Activated CD4-positive, alpha-beta T cell treated with anti-CD3 and anti-CD28 coated beads, Interleukin-2, amount 50 U/mL, for 48 hours (primary cell): ENCODE results near the gene USF1.
A peak's percentile ranks its signal among the peaks of the same experiment; 100 is the strongest.
"Not testable (repeated sequence)": the region's sequence is repeated elsewhere in the genome, so short reads cannot be mapped to it uniquely, and the experiment has no call there.

Source experiments
- DNase-seq, 2 experiments: peaks; one replicate each; pipeline ENCODE4 v3.0.0-alpha.2; 2020

Gene USF1

DNA sequence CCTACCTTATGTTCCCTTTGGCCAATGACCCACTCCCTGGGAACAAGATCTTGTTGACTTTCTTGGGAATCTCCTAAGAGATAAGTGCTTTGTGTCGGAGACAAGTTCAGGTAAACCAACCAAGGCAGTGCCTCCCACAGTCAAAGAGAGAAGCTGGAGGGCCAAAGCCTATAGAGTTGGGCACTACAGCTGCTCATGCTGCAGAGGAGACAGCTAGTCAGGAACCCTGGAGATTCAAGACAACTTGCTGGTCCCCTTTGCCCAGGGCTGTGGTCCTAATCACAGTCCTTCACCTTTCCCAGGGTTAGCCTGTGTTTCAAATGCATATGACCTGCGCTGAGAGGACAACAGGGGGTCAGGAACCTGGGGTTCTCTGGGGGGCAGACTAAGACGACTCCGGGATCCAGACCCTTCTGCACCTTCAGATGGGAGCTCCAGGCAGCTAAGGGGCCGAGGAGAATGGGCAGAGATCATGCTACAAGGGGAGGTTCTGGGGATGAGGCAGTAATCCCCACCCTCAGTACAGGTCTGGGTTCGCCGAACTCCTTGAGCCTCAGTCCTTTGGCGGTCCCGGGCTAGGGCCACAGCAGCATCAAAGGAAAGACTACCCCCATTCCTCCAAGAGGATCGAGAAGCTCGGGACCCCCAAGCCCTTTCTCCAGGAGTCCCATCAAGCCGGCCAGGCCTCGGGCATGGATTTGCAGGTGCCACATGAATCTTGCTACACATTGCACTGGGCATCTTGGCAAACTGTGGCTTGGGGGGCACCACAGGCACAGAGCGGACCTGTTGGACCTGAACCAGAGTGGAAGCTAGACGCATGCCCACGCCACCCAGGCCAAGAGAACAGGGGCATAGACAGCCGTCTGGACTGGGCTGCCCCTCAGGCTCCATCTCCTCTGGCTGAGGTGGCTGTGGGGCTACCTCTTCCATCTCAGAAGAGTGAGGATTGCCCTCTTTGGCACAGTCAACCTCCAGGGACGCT, 2.0 kb upstream of the USF1 start:
- no peak for DNase-seq

DNA sequence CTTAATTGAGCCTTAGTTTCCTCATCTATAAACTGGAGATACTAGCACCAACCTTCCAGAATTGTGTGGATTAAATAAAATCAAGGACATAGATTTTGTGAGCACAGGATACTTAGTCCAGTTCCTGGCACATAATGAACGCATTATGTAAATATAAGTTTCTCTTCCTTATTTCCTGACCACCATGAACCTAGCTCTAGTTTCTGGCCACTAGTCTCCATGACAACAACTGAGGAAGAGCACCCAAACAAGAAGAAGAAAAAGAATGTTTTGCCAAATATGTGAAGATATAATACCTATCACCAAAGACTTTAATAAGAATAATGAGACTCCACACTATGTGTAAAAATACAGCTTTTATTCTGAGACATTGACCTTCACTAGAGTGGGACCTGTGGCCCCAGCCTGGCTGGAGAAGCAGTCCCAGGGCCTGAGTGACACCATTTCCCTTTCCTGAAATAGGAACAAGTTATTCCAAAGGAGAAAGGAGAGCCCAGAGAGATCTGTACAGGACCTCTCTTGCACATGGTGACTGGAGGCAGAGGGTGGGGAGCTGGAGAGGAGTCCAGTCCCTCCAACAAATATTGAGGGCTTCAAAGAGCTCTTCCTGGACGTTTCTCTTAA, 940 bp upstream of the USF1 start:
- no peak for DNase-seq

DNA sequence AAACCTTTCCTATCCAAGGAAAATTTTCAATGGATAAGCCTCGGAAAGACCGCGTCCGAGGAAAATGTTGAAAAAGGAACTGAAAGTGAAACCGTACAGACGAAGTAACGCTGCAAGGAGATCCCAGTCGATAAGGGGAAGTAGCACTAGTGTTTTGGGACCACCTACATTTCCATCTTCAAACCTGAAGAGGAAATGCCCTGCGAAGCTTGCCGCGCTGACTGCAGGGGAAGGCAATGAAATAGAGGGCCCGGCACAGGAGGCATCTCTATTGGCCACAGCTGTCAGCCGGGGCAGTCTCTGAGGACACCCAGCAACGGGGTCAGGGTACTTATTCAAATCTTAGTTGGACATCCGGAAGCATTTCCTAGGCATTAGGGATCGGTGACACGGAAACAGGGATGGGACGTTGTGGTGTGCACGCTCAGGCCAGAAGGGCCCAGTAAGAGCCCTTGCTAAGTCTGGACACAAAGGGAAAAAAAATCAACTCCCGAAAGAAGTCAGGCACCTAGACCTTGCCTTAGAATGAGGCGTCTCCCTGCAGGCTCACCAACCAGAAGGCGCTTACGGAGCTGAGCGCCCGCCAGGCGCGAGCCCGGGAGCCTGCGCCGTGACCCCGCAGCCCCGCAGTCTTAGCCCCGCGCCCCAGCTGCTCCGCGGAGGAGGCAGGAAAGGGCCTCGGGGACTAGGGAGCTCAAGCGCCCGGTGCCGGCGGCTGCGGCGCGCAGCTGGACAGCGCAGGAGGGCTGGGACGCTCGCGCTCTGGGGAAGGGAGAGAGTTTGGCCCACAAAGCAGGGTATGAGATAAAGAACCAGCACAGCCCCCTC, 655 bp downstream of the USF1 start:
- peak; percentile 58 to 67 for DNase-seq

DNA sequence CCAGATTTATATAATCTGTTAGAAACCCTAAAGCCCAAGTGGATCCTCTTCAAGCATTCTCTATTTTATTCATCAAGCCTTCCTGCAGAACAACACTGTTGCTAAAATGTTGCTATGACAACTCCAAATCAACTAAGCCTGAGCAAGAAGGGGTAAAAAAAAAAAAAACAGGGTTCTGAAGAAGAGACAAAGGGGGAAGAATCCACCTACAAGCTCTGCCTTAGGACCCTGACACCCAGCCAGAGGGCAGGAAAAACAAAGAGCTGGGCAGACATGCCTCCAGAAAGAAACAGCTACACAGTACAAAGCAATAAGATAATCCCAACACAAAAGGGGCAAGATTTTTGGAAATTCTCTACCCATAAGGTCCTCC, 1.3 kb downstream of the USF1 start:
- DNase-seq = no peak

DNA sequence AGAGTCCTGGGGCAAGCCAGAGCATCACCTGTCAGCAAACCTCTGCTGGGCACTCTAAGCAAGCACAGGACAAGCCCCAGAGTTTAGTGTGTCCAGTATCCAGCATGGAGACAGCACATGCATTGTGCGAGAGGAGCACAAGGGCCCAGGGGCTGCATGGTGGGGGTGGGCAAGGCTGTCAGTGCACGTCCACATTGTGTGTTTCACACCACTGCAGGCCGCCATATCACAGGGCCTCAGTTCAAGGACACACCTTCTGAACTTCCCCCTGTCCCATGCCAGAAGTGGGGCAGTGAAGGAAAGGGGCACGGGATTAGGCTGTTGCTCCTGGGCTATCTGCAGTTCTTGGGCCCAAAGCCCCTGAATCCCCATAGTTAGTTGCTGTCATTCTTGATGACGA, 6.2 kb downstream of the USF1 start:
- DNase-seq = no peak

DNA sequence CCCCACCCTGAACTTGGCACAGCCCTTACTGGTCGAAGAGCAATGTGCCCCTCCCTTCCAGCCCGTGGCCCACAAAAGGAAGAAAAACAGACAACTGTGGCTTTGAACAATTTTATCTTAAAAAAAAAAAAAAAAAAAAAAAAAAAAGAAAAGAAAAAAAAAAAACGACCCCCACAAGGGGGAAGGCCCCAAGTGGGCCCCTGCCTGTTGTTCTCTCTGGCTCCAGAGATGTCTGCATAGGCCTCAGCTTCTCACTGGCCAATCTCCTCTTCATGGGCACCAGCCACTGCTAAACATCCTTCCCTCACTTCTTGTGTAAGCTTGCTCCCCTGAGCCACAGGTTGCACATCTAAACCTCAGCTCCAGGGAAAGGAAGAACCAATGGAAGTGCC, 6.6 kb downstream of the USF1 start:
- no peak for DNase-seq

DNA sequence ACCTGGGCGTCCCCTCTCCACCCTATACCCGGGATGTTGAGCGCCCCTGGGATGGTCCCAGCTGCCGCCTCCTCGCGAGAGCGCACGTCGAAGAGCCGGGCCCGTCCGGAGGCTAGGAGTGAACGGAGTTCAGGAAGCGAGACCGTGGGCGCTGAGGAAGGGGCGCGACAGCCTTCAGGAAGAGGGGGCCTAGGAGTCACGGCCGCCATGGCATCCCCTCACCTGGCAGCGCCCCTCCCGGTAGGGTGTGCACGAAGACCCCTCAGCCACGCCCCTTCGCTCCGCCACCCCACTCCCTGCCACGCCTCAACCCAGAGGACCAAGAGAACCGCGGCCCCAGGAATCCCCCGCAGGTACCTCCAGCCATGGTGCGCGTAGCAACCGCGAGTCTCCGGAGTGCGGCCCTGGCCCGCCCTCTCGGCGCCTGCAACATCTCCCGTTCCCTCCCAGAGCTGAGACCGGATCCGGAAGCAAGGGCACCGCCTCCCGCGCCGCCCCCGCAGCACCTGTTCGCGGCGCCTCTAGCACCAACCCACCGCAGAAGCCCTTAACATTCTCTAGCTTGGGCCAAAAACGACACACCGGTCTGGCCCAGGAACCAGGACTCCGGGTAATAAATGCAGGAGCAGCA, 7.1 kb downstream of the USF1 start, which contains the start of gene TSTD1:
TSTD1 (minus strand) TSS at position 442 of the 631 bp plus-strand sequence; CDS start at position 367, 75 bp downstream.
- DNase-seq = peak; percentile 87 to 89

DNA sequence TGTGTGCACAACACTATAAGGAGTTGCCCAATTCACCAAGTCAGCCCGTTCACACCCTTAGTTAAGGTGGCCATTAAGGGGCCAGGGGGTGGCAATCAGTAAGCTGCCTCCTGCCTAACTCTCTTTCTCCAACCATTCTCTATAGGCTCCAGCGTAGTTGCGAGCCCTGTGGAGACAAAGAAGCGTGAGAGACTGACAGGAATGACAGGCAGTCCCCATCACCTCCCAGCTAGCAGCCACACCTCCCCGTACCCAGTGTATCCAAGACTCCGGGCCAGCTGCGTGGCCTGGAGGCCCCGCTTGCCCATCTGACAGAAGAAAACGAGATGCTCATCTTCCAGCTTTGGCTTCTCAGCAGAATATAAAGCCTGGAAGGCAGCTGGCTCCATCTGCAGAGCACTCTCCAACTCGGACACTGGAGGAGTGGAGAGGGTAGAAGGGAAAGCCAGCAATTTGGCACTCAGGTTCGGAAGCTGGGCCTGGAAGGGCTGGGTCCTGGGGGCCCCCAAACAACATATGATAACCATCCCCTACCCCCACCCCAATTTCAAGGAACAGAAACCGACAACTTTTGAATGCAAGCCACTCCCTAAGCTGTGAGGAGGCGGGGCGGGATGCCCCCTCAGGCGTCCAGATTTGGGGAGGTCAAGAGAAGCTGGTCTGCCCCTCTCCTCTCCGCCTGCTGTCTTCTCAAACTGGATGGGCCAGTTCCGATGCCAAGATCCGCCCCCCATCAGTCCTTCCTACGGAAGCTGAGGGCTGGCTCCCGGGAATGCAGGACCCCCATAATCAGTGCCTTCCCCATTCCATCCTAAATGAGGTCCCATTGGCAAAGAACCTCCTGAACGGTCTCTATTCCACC, 7.9 kb downstream of the USF1 start:
- no peak for DNase-seq

DNA sequence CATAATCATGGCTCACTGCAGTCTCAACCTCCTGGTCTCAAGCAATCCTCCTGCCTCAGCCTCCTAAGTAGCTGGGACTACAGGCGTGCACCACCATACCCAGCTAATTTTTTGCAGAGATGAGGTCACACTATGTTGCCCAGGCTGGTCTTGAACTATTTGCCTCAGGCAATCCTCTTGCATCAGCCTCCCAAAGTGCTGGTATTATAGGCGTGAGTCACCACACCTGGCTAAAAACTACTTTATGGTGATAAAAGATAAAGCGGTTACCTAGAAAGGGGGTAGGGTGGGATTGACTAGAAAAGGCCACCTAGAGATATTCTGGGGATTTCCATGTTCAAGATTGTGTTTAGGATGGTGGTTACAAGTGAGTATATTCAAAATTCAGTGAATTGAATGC, 12.0 kb downstream of the USF1 start:
- no peak for DNase-seq

DNA sequence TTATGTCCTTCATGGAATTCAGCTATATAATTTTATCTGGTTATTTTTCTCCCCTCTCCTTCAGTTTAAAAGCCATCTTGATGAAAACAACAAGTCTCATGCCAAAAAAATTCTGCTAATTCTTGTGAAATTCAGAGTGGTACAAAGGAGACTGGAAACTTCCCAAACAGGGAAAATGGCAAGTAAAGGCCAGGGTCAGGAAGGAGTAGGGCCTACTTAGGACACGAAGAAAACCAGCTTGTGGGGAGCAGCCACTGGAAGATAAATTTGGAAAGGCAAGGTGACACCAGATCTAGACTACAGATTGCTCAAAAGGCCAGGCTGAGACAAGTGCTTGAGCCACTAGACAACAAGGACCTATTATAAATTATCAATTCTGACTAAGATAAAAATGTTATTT, 13.4 kb downstream of the USF1 start:
- no peak for DNase-seq

DNA sequence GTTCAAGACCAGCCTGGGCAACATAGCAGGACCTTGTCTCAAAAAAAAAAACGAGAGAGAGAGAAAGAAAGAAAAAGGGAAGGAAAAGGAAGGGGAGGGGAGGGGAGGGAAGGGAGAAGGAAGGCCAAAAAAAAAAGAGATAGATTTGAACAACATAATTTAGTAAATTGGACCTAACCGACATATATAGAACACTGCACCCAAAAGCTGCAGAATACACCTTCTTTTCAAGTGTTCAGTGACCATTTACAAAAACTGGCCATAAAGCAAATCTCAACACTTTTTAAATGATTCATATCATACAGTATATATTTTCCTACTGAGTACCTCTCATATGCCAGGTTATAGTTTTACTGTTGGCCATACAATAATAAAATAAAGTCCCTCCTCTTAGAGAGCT, 13.9 kb downstream of the USF1 start:
- DNase-seq = no peak

DNA sequence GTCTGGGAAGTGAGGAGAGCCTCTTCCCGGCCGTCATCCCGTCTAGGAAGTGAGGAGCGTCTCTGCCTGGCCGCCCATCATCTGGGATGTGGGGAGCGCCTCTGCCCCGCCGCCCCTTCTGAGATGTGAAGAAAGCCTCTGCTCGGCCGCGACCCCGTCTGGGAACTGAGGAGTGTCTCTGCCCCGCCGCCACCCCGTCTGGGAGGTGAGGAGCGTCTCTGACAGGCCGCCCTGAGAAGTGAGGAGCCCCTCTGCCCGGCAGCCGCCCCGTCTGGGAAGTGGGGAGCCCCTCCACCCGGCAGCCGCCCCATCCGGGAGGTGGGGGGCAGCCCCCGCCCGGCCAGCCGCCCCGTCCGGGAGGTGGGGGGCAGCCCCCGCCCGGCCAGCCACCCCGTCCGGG, 16.3 kb downstream of the USF1 start:
- not testable (repeated sequence) for DNase-seq

DNA sequence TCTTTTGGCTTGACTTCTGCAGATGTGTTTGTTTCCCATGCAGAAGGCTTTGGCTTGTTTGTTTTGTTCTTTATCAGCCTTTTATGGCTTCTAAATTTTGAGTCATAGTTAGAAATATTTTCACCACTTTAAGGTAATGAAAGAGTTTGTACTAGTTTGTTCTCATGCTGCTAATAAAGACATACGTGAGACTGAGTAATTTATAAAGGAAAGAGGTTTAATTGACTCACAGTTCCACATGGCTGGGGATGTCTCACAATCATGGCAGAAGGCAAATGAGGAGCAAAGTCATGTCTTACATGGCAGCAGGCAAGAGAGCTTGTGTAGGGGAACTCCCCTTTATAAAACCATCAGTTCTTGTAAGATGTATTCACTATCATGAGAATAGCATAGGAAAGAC, 18.8 kb downstream of the USF1 start:
- DNase-seq = not testable (repeated sequence)

DNA sequence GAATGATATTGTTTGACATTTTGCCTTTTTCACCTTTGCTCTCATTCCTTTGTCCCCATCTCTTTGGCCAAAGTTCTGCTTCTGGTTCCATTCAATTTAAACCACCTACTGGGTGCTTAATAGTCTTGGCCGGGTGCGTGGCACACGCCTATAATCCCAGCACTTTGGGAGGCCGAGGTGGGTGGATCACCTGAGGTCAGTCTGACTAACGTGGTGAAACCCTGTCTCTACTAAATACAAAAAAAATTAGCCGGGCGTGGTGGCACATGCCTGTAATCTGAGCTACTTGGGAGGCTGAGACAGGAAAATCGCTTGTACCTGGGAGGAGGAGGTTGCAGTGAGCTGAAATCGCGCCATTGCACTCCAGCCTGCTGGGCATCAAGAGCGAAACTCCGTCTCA, 23.3 kb downstream of the USF1 start:
- DNase-seq = not testable (repeated sequence)

DNA sequence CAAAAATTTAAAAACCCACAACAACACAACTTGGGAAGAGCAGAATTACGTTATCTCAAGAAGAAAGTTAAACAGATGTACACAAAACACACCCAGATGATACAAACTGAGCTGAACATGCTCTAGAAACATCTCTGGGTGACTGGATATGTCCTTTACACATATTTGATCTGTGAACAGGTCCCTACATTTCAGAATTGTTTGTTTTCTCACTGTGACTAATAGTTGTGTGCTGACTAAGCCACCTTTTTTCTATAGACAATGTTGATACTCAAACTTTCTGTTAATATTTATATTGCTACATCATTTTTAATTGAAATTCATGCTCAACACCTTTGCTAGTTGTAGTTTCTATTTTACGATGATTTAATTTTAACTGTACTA, 23.8 kb downstream of the USF1 start:
- DNase-seq = no peak

DNA sequence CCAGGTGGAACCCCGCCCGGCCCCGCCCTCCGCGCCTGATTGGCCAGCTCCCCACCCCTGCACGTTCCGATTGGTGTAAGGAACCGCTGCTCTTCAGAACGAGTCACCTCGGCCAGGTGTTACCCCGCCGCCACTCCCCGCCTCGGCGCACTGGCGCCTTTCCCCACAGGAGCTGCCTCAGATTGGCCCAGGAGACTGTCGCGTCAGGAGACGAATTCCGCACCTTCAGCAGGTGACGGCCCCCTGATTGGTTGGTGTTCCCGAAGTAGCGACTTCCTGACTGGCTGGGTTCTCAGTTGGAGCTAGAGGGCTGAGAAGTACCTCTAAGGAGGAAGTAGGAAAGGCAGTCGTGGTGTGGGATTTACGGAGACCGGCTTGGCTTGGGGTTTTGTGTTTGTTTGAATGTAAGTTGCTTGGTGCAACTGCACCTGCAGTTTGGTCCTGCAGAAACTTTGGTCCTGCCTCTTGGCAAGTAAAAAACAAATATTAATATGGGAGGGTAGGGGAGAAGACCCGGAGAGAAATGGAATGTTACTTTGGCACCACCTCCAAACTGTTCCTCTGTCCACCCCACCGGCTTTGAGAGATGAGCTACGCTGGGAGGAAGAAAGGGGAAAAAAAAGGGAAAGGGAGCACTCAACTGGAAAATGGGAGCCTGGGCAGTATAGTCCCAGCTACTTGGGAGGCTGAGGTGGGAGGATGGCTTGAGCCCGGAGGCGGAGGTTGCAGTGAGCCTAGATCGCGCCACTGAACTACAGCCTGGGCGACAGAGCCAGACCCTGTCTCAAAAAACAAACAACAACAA, 24.4 kb downstream of the USF1 start:
- DNase-seq = peak; percentile 83 to 85

DNA sequence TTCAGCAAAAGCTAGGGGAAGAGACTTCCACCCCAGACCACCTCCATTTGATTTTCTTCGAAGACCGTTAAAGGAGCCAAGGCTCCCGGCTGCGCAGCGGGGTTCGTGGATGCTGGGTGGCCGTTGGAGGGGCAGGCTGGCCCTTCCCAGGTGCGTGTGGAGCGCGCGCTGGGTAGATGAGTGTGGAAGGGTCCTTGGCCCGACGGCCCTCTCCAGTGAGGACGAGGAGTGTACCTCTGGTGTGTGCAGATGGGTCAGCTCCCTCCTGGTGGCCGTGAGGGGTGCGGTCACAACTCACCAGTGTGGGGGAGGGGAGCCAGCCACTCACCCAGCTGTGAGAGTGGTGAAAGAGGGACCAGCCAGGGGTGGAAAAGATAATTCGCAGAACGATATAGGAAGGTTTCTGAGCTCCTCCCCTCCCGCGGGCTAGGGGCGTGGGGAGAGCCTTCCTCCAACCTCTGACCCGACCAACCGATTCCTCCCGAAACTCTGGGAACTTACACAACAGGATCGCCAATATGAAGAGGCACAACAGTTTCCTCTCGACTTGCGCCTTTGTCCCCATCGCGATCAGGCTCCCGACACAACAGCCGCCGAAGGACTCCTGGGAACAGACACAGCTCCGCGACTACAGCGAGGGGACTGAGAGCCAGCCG, 25.1 kb downstream of the USF1 start, which contains the start of gene F11R:
F11R (minus strand) TSS at position 644 of the 656 bp plus-strand sequence; CDS start at position 565, 79 bp downstream.
- DNase-seq = no peak

DNA sequence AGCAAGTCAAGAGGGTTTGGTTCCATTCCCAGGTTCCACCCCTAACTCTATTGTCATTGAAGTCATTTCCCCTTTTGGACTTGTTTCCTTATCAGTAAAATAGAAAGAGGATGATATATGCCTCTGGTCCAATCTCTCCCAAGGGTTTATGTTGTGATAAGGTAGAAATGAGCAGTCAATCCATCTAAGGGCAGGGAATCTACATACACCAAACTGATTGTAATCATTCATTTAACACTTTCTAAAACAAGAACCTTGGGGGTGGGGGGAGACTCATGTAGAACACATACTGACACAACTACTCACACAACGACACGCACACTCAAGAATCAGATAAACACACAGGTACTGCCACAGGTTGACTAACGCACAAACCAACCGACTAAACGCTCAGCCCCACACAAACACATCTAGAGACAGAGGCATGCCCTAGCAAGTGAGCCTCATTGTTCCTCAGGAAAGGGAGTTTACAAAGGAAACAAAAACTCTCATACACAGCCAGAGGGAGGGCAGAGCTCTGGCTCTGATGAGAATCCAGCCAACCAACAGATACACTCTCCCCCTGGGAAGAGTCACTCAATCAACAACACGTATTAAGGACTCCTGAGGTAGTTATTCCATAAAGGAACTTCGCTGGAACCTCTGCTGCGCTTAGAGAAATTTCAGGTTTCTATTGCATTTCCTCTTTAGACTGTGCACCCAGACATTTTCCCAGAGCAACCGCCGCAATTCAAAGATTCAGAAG, 25.9 kb downstream of the USF1 start:
- DNase-seq = no peak

DNA sequence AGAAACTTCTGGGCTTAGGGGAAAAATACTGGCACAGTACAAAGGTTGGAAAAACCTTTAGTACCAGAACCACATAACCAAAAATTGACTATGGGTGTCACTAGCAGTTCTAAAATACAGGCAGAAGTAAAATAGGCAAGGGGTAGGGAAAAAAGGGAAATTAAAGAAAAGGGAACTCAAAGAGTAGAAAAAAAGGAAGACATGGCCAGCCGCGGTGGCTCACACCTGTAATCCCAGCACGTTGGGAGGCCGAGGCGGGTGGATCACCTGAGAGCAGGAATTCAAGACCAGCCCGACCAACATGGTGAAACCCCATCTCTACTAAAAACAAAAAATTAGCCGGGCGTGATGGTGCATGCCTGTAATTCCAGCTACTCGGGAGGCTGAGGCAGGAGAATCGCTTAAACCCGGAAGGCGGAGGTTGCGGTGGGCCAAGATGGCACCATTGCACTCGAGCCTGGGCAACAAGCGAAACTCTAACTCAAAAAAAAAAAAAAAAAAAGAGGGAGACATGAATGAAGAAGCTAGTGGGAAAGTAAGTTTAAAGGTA, 26.6 kb downstream of the USF1 start:
- not testable (repeated sequence) for DNase-seq
